Fibroblast of villous mesenchyme (primary cell): ENCODE measurements around the gene SERPINB2. TPM values are rescaled to one million over a fixed set of nuclear protein-coding genes. Genes with fewer than 3 reads are reported as not detected.

Experiments used
- DNase-seq: peaks from one replicate; pipeline ENCODE4 v3.0.0-alpha.2; 2010; ENCODE audit warnings: low read depth
- H3K4me3 ChIP-seq: 2 replicates; pipeline ENCODE4 v1.5.1; 2011; ENCODE audit warnings: low read depth, mild to moderate bottlenecking, low read length
- CTCF ChIP-seq: IDR thresholded peaks from 2 replicates; pipeline ENCODE4 v1.5.1; 2012; ENCODE audit warnings: low read depth, mild to moderate bottlenecking, low read length; ENCODE audit not compliant: insufficient read depth
- total RNA-seq: library from RNA; depleted of rRNA; stranded (reverse); fragments of >200 nt; gene quantifications from 2 replicates; pipeline ENCODE4 v1.2.3, GENCODE V29; 2012

Gene SERPINB2
- total RNA-seq, 1 donor = 22.9 TPM

- no peak overlapping the region for H3K4me3 ChIP-seq
- no peak for TF ChIP-seq CTCF
- DNase-seq = no peak
Measured at GRCh38 chr18:63883617-63884016, 3.9 kb upstream of the SERPINB2 start.

- TF ChIP-seq CTCF = no peak
- DNase-seq = peak; percentile 32
- no peak overlapping the region for H3K4me3 ChIP-seq
Measured at GRCh38 chr18:63888470-63889190, 1.1 kb downstream of the SERPINB2 start.

GRCh38 chr18:63889626-63890025 lies 2.1 kb downstream of the SERPINB2 start:
- H3K4me3 ChIP-seq = no peak overlapping the region
- TF ChIP-seq CTCF = no peak
- DNase-seq = no peak

- DNase-seq = no peak
- H3K4me3 ChIP-seq = no peak overlapping the region
- no peak for TF ChIP-seq CTCF
Measured at GRCh38 chr18:63890237-63890949, 2.9 kb downstream of the SERPINB2 start.

GRCh38 chr18:63890950-63891304 lies 3.4 kb downstream of the SERPINB2 start:
- DNase-seq = no peak
- H3K4me3 ChIP-seq = no peak overlapping the region
- no peak for TF ChIP-seq CTCF

GRCh38 chr18:63892566-63892965 lies 5.1 kb downstream of the SERPINB2 start:
- no peak overlapping the region for H3K4me3 ChIP-seq
- peak; percentile 63 for DNase-seq
- no peak for TF ChIP-seq CTCF
